ENCODE results near the gene ATAD1.

ATAD1 gene

GRCh38 chr10:87716348-87716670, 101.7 kb downstream of the ATAD1 start:
- no peaks in the 10 kb centered on the region for H3K9me3 ChIP-seq (ENCODE audit: control insufficient read depth, low read length)
- no peaks in the 10 kb centered on the region for H3K36me3 ChIP-seq (ENCODE audit: control insufficient read depth, insufficient read depth, low read length)
- no peak overlapping the region for H3K4me3 ChIP-seq (ENCODE audit: low read length)
- H3K4me1 ChIP-seq (ENCODE audit: control insufficient read depth, insufficient read depth, low read length): no peaks in the 10 kb centered on the region
- H3K27me3 ChIP-seq (ENCODE audit: control insufficient read depth, insufficient read depth, low read length): no peaks in the 10 kb centered on the region
- no peak overlapping the region for H3K9ac ChIP-seq (ENCODE audit: low read length)

DNA sequence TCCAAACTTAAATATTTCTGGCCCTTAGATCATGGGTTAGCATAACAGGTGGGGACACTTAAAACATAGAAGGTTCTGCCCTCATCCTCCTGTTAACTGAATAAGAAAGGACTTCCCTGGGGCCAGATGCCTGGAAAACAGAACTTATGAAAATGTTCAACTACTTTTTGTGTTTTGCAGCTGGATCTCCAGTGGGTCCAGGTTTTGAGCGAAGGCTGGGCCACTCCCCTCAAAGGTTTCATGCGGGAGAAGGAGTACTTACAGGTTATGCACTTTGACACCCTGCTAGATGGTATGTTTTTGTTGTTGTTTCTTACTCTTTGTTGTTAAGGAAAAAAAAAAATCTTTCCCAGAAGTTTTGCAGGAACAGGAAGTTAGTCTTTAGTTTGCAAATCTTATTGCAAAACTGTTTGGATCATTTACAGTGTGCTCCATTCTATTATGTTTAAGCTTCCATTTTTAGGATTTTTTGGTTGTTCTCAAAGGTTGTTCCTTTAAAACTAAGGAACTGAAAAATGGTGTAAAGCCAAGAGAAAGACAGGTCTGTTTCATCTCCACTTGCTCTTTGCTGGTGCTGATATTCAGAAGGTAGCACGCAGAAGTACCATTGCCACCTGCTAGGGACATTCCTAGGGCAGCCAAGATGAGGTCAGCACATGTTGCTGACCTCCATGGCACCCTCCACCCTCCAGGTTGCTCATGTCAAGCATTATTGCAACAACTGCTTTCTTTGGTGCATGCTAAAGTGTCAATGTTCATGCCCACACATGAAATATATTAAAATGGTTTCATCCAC, 102.3 kb downstream of the ATAD1 start:
- no peaks in the 10 kb centered on the region for H3K9me3 ChIP-seq (ENCODE audit: control insufficient read depth, low read length)
- no peaks in the 10 kb centered on the region for H3K27me3 ChIP-seq (ENCODE audit: control insufficient read depth, insufficient read depth, low read length)
- H3K4me3 ChIP-seq (ENCODE audit: low read length): no peak overlapping the region
- H3K9ac ChIP-seq (ENCODE audit: low read length): no peak overlapping the region
- no peaks in the 10 kb centered on the region for H3K4me1 ChIP-seq (ENCODE audit: control insufficient read depth, insufficient read depth, low read length)
- no peaks in the 10 kb centered on the region for H3K36me3 ChIP-seq (ENCODE audit: control insufficient read depth, insufficient read depth, low read length)

GRCh38 chr10:87713707-87714106, 104.3 kb downstream of the ATAD1 start:
- Histone ChIP-seq H3K4me3 (ENCODE audit: low read length) (no peak overlapping the region), H3K9me3 (ENCODE audit: control insufficient read depth, low read length) (no peaks in the 10 kb centered on the region), H3K36me3 (ENCODE audit: control insufficient read depth, insufficient read depth, low read length) (no peaks in the 10 kb centered on the region), H3K4me1 (ENCODE audit: control insufficient read depth, insufficient read depth, low read length) (no peaks in the 10 kb centered on the region), H3K9ac (ENCODE audit: low read length) (no peak overlapping the region), H3K27me3 (ENCODE audit: control insufficient read depth, insufficient read depth, low read length) (no peaks in the 10 kb centered on the region)

GRCh38 chr10:87712913-87713616, 105.0 kb downstream of the ATAD1 start:
- Histone ChIP-seq H3K4me3 (ENCODE audit: low read length) (no peak overlapping the region), H3K4me1 (ENCODE audit: control insufficient read depth, insufficient read depth, low read length) (no peaks in the 10 kb centered on the region), H3K9ac (ENCODE audit: low read length) (no peak overlapping the region), H3K36me3 (ENCODE audit: control insufficient read depth, insufficient read depth, low read length) (no peaks in the 10 kb centered on the region), H3K9me3 (ENCODE audit: control insufficient read depth, low read length) (no peaks in the 10 kb centered on the region), H3K27me3 (ENCODE audit: control insufficient read depth, insufficient read depth, low read length) (no peaks in the 10 kb centered on the region)

DNA sequence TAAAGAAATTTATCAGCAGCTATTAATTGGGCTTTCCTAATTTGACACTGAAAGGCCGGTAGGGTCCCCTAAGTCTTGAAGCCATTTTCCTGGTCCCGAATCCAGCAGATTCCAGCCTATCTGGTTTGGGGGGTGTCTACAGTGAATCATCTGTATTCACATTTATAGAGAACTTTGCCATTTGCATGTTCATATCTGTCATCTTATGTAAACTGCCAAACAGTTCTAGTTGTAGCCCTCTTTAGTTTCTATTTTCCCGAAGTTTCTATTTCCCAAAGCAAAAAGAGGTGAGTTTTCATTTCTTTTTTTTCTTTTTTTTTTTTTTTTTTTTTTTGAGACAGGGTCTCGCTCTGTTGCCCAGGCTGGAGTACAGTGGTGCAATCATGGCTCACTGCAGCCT, 110.8 kb downstream of the ATAD1 start:
- no peak overlapping the region for H3K9ac ChIP-seq (ENCODE audit: low read length)
- no peaks in the 10 kb centered on the region for H3K36me3 ChIP-seq (ENCODE audit: control insufficient read depth, insufficient read depth, low read length)
- H3K27me3 ChIP-seq (ENCODE audit: control insufficient read depth, insufficient read depth, low read length): no peaks in the 10 kb centered on the region
- H3K4me3 ChIP-seq (ENCODE audit: low read length): no peak overlapping the region
- H3K4me1 ChIP-seq (ENCODE audit: control insufficient read depth, insufficient read depth, low read length): peaks cover 7% of the 10 kb centered on the region
- H3K9me3 ChIP-seq (ENCODE audit: control insufficient read depth, low read length): no peaks in the 10 kb centered on the region

DNA sequence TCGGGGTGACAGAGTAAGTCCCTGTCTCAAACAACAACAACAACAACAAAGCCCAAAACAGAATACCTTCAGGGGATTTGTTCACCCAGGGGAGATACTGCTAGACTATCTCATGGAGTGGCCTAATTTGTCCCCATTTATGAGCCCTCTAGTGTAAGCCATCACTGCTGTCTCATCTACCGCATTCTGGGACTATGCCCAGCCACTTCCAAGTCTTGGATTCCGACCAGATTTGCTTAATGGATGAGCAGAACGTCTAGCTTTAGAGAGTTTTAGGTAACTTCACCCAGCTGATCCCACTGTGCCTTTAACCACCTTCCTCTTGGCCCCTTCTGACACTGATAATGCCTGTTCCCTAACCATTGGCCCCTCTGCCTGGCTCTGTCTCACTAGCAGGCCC, 111.3 kb downstream of the ATAD1 start:
- peaks cover 7% of the 10 kb centered on the region for H3K4me1 ChIP-seq (ENCODE audit: control insufficient read depth, insufficient read depth, low read length)

GRCh38 chr10:87705339-87705738, 112.7 kb downstream of the ATAD1 start:
- Histone ChIP-seq H3K4me1 (ENCODE audit: control insufficient read depth, insufficient read depth, low read length) (peaks cover 12% of the 10 kb centered on the region), H3K9me3 (ENCODE audit: control insufficient read depth, low read length) (no peaks in the 10 kb centered on the region), H3K36me3 (ENCODE audit: control insufficient read depth, insufficient read depth, low read length) (no peaks in the 10 kb centered on the region), H3K4me3 (ENCODE audit: low read length) (no peak overlapping the region), H3K9ac (ENCODE audit: low read length) (no peak overlapping the region), H3K27me3 (ENCODE audit: control insufficient read depth, insufficient read depth, low read length) (no peaks in the 10 kb centered on the region)

More for the DNA sequence above, 111.3 kb downstream of the ATAD1 start:
- H3K9me3 ChIP-seq (ENCODE audit: control insufficient read depth, low read length): no peaks in the 10 kb centered on the region
- H3K4me3 ChIP-seq (ENCODE audit: low read length): no peak overlapping the region
- H3K9ac ChIP-seq (ENCODE audit: low read length): no peak overlapping the region
- no peaks in the 10 kb centered on the region for H3K36me3 ChIP-seq (ENCODE audit: control insufficient read depth, insufficient read depth, low read length)
- no peaks in the 10 kb centered on the region for H3K27me3 ChIP-seq (ENCODE audit: control insufficient read depth, insufficient read depth, low read length)

GRCh38 chr10:87703771-87704170, 114.3 kb downstream of the ATAD1 start:
- H3K9ac ChIP-seq (ENCODE audit: low read length): no peak overlapping the region
- H3K36me3 ChIP-seq (ENCODE audit: control insufficient read depth, insufficient read depth, low read length): no peaks in the 10 kb centered on the region
- no peak overlapping the region for H3K4me3 ChIP-seq (ENCODE audit: low read length)
- no peaks in the 10 kb centered on the region for H3K27me3 ChIP-seq (ENCODE audit: control insufficient read depth, insufficient read depth, low read length)
- peaks cover 12% of the 10 kb centered on the region for H3K4me1 ChIP-seq (ENCODE audit: control insufficient read depth, insufficient read depth, low read length)
- H3K9me3 ChIP-seq (ENCODE audit: control insufficient read depth, low read length): no peaks in the 10 kb centered on the region

DNA sequence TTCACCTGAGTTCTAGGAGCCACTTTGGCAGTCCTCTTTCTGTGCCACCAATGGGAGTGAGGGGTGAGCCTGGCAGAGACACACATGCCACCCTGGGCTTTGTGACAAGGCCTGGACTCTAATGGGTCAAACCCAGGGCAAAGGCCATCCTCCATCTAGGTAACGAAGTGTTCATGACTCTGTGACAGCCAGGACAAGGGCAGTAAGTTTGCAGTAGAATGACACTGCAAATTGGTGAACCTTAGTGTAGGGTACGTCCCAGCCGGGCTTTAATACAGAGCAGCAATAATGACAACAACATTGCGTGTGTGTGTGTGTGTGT, 115.1 kb downstream of the ATAD1 start:
- no peaks in the 10 kb centered on the region for H3K27me3 ChIP-seq (ENCODE audit: control insufficient read depth, insufficient read depth, low read length)
- H3K9ac ChIP-seq (ENCODE audit: low read length): no peak overlapping the region
- H3K36me3 ChIP-seq (ENCODE audit: control insufficient read depth, insufficient read depth, low read length): no peaks in the 10 kb centered on the region
- peaks cover 12% of the 10 kb centered on the region for H3K4me1 ChIP-seq (ENCODE audit: control insufficient read depth, insufficient read depth, low read length)
- no peaks in the 10 kb centered on the region for H3K9me3 ChIP-seq (ENCODE audit: control insufficient read depth, low read length)
- no peak overlapping the region for H3K4me3 ChIP-seq (ENCODE audit: low read length)

GRCh38 chr10:87702260-87702972, 115.6 kb downstream of the ATAD1 start:
- Histone ChIP-seq H3K9ac (ENCODE audit: low read length) (no peak overlapping the region), H3K4me1 (ENCODE audit: control insufficient read depth, insufficient read depth, low read length) (peaks cover 12% of the 10 kb centered on the region), H3K9me3 (ENCODE audit: control insufficient read depth, low read length) (no peaks in the 10 kb centered on the region), H3K36me3 (ENCODE audit: control insufficient read depth, insufficient read depth, low read length) (no peaks in the 10 kb centered on the region), H3K27me3 (ENCODE audit: control insufficient read depth, insufficient read depth, low read length) (no peaks in the 10 kb centered on the region), H3K4me3 (ENCODE audit: low read length) (no peak overlapping the region)
